Peyer's patch (tissue), 4 donors: ENCODE data around the gene LYPD6B. TPM values are rescaled to one million over a fixed set of nuclear protein-coding genes. Genes with fewer than 3 reads are reported as not detected.

Source experiments
- DNase-seq, 3 donors: peaks; one replicate each; pipeline ENCODE4 v3.0.0-alpha.2; 2017 to 2019
- H3K27ac ChIP-seq, 4 donors: fragments of 200-600 bp; sonication (generic); one replicate each; pipeline ENCODE4 v1.5.1; 2016 to 2019
- H3K27me3 ChIP-seq, 2 donors: fragments of 200-600 bp; sonication (generic); one replicate each; pipeline ENCODE4 v1.5.1; 2019
- H3K36me3 ChIP-seq, 3 donors: fragments of 200-600 bp; sonication (generic); one replicate each; pipeline ENCODE4 v1.5.1; 2016 to 2019
- H3K4me1 ChIP-seq, 4 donors: fragments of 200-600 bp; sonication (generic); one replicate each; pipeline ENCODE4 v1.5.1; 2016 to 2019
- H3K4me3 ChIP-seq, 4 donors: fragments of 200-600 bp; sonication (generic); 1 replicate in 3 of 4; 2 replicates in 1 of 4; pipeline ENCODE4 v1.5.1; 2016 to 2019; ENCODE audit warnings: mild to moderate bottlenecking in 1 of 4
- H3K9me3 ChIP-seq, 4 donors: fragments of 200-600 bp; sonication (generic); one replicate each; pipeline ENCODE4 v1.5.1; 2016 to 2019; ENCODE audit warnings: mild to moderate bottlenecking in 1 of 4
- POLR2A ChIP-seq, 2 donors: fragments of 450-650 bp; IDR thresholded peaks; one replicate each; pipeline ENCODE4 v1.5.1; 2017; ENCODE audit warnings: antibody characterized with exemption in 2 of 2, mild to moderate bottlenecking in 2 of 2, moderate library complexity in 2 of 2
- total RNA-seq, 4 donors: library from RNA; depleted of rRNA; stranded (reverse); fragments of >200 nt; gene quantifications; one replicate each; pipeline ENCODE4 v1.1.0, GENCODE V29; 2016
- TF ChIP-seq, protein P1 (sequence below), 6 experiments: fragments of 450-650 bp in 4 of 6; fragments of 200-600 bp in 2 of 6; sonication (generic) in 1 of 6; IDR thresholded peaks; one replicate each; pipeline ENCODE4 v1.5.1; 2017 to 2019; ENCODE audit warnings: antibody characterized with exemption in 6 of 6, mild to moderate bottlenecking in 3 of 6, moderate library complexity in 1 of 6

The LYPD6B gene
- total RNA-seq, 4 donors from 2014 or later, result 2.0 to 4.4 (median 3.7) TPM; not detected in 1

- H3K4me1 ChIP-seq, result no peaks in the 10 kb centered on the region
- no peak for TF ChIP-seq POLR2A (IDR thresholded peaks at IDR 0.05)
- TF ChIP-seq, protein P1, sequence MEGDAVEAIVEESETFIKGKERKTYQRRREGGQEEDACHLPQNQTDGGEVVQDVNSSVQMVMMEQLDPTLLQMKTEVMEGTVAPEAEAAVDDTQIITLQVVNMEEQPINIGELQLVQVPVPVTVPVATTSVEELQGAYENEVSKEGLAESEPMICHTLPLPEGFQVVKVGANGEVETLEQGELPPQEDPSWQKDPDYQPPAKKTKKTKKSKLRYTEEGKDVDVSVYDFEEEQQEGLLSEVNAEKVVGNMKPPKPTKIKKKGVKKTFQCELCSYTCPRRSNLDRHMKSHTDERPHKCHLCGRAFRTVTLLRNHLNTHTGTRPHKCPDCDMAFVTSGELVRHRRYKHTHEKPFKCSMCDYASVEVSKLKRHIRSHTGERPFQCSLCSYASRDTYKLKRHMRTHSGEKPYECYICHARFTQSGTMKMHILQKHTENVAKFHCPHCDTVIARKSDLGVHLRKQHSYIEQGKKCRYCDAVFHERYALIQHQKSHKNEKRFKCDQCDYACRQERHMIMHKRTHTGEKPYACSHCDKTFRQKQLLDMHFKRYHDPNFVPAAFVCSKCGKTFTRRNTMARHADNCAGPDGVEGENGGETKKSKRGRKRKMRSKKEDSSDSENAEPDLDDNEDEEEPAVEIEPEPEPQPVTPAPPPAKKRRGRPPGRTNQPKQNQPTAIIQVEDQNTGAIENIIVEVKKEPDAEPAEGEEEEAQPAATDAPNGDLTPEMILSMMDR (IDR thresholded peaks at IDR 0.05), result no peak
- no peaks in the 10 kb centered on the region for H3K36me3 ChIP-seq
- H3K9me3 ChIP-seq, result no peaks in the 10 kb centered on the region
- no peaks in the 10 kb centered on the region for H3K27me3 ChIP-seq
- DNase-seq, result no peak
- H3K27ac ChIP-seq, result no peak overlapping the region
- no peak overlapping the region for H3K4me3 ChIP-seq
Observed at GRCh38 chr2:149084924-149085795, 46.7 kb downstream of the LYPD6B start.

GRCh38 chr2:149087751-149088150 is 49.3 kb downstream of the LYPD6B start:
- H3K4me3 ChIP-seq, result no peak overlapping the region
- TF ChIP-seq POLR2A (IDR thresholded peaks at IDR 0.05), result no peak
- TF ChIP-seq, protein P1 (IDR thresholded peaks at IDR 0.05), result peak in 4 of 6 experiments; percentile 10 to 35 (median 22)
- H3K27me3 ChIP-seq, result no peaks in the 10 kb centered on the region
- no peak for DNase-seq
- no peaks in the 10 kb centered on the region for H3K36me3 ChIP-seq
- H3K27ac ChIP-seq, result no peak overlapping the region
- H3K4me1 ChIP-seq, result no peaks in the 10 kb centered on the region
- H3K9me3 ChIP-seq, result no peaks in the 10 kb centered on the region

- Histone ChIP-seq H3K36me3 (no peaks in the 10 kb centered on the region), H3K9me3 (no peaks in the 10 kb centered on the region), H3K27me3 (no peaks in the 10 kb centered on the region), H3K4me3 (no peak overlapping the region), H3K4me1 (no peaks in the 10 kb centered on the region), H3K27ac (no peak overlapping the region)
- no peak for DNase-seq
- TF ChIP-seq, protein P1 (IDR thresholded peaks at IDR 0.05), result no peak
- no peak for TF ChIP-seq POLR2A (IDR thresholded peaks at IDR 0.05)
Observed at GRCh38 chr2:149089068-149089467, 50.6 kb downstream of the LYPD6B start.

- TF ChIP-seq POLR2A (IDR thresholded peaks at IDR 0.05), result no peak
- TF ChIP-seq, protein P1 (IDR thresholded peaks at IDR 0.05), result no peak
- H3K4me1 ChIP-seq, result no peaks in the 10 kb centered on the region
- no peak overlapping the region for H3K27ac ChIP-seq
- no peaks in the 10 kb centered on the region for H3K27me3 ChIP-seq
- DNase-seq, result no peak
- no peak overlapping the region for H3K4me3 ChIP-seq
- no peaks in the 10 kb centered on the region for H3K36me3 ChIP-seq
- H3K9me3 ChIP-seq, result no peaks in the 10 kb centered on the region
Observed at GRCh38 chr2:149090706-149091105, 52.2 kb downstream of the LYPD6B start.

DNA sequence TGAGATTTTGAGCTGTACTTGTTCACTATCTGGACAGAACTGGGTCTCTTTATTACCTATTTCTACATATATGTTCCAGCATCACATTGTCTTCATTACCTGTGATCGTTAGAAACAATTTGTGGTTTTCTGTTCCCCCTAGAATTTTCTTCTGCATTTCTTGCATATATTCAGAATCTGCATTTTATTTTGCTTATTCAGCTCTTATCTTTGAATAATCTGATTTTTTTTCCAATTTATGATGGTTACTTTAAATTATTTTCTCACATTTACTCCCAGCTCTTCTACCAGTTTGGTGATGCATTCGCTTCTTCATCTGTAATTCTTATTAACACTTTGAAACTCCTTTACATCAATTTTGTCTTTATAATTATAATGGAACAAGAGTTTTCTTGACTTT is 55.1 kb downstream of the LYPD6B start:
- Histone ChIP-seq H3K27ac (no peak overlapping the region), H3K36me3 (no peaks in the 10 kb centered on the region), H3K27me3 (no peaks in the 10 kb centered on the region), H3K9me3 (no peaks in the 10 kb centered on the region), H3K4me1 (no peaks in the 10 kb centered on the region), H3K4me3 (no peak overlapping the region)
- DNase-seq, result no peak
- TF ChIP-seq POLR2A (IDR thresholded peaks at IDR 0.05), result no peak
- TF ChIP-seq, protein P1 (IDR thresholded peaks at IDR 0.05), result no peak
